ENCODE results near the gene DCD. TPM values are rescaled to one million over a fixed set of nuclear protein-coding genes. Genes with fewer than 3 reads are reported as not detected.

Gene DCD
- total and polyA plus RNA-seq, 9 of the 15 experiments (the other 6 are each of a cell fraction or from before 2014, with no cell fraction given), result not detected

DNA sequence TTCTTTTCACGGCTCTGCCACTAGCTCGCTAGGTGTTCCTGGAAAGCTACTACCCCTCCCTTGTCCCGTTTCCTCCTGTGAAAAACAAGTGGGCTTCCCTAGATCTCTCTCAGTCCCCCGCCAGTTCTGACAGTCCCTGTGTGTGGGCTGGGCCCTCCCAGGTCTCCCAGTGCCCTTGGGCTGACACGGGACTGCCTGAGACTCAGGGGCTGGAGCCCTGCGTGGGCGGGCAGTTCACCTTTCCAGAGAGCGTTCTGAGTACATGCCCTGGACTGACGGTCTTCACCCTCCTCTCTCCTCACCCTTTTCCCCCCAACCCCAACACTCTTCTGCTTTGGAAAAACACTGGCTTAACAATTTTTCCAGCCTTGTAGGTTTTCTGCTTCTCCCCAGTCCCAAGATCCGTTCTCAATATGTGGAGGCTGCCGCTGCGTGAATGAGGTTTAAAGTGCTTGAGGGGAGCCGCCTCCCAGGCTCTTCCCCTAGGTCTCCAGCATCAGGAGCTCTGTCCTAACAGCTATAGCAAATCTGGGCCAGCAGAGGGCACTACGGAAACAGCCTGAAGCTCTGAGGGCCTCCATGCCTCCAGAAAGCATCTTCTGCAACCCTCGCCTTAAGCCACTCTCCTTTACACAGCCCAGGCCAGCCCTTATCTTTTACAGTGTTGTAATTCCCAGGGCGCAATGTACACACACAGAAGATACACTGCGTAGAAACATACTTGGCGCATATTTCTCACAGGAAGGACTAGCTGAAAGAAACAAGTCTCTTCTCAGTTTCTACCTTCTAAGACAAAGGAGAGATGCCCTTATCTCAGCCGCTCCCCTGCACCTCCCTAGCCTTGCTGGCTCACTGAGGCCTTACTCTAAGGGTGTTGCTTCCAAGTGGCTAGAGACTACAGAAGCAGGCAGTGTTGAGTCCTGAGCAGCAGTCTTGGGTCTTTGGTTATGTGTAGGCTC, 10.4 kb upstream of the DCD start (continued):
- peak in 1 of 2 experiments; percentile 47; a peak in 2 of 4 replicates for TF ChIP-seq RAD21 (CRISPR knock-in tag; conservative IDR thresholded peaks at IDR 0.05 in 1 of 2, IDR thresholded peaks at IDR 0.05 in 1 of 2)
- TF ChIP-seq EGR1 (conservative IDR thresholded peaks at IDR 0.05), result peak; percentile 27; the same call in 1 of the 2 replicates
- TF ChIP-seq, protein P1, sequence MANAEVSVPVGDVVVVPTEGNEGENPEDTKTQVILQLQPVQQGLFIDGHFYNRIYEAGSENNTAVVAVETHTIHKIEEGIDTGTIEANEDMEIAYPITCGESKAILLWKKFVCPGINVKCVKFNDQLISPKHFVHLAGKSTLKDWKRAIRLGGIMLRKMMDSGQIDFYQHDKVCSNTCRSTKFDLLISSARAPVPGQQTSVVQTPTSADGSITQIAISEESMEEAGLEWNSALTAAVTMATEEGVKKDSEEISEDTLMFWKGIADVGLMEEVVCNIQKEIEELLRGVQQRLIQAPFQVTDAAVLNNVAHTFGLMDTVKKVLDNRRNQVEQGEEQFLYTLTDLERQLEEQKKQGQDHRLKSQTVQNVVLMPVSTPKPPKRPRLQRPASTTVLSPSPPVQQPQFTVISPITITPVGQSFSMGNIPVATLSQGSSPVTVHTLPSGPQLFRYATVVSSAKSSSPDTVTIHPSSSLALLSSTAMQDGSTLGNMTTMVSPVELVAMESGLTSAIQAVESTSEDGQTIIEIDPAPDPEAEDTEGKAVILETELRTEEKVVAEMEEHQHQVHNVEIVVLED (CRISPR knock-in tag; IDR thresholded peaks at IDR 0.05), result no peak
- no peak for TF ChIP-seq ZNF699 (CRISPR knock-in tag; IDR thresholded peaks at IDR 0.05; ENCODE audit: insufficient replicate concordance)
- TF ChIP-seq CTBP1 (IDR thresholded peaks at IDR 0.05; ENCODE audit: borderline replicate concordance), result peak; percentile 24; the same call in 1 of the 2 replicates

DNA sequence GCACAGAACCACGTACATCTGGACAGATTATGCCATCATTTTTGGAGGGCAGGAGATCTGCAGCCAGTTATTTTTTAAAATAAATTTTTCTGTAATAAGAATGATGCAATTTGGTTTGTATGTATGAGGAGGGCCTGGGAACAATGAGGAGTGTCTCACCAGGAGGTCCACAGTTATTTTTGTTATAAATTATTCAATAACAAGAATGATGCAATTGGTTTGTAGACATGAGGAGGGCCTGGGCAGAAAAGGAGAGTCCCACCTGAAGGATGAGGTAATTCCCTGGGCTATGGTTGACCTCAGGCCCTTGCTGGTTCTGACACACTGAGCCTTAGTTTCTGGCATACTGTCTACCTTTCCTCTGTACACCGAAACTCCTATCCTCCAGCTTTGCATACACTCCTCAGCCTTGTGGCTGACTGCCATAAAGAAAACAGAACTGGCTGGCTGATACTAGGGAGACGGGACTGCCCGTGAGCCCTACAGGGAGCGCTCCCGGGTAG, 9.0 kb upstream of the DCD start:
- DNase-seq (ENCODE audit: extremely low read depth in 1 of 4, low spot score in 3 of 4) (no peak), FAIRE-seq (no peak), ATAC-seq (peak; percentile 59)
- intact Hi-C loops (cut with micrococcal nuclease), result loop anchor here (5.0 kb wide), 1 partner anchor 55 kb away; no protein-coding TSS in a partner anchor
- Histone ChIP-seq H4K20me1 (replicated peaks; ENCODE audit: control insufficient read depth, insufficient read depth, low read length) (0 out of 2 replicates have a peak, but pooled peaks cover 2% of the 10 kb centered on the region), H3K79me2 (ENCODE audit: control insufficient read depth, insufficient read depth, low read length) (no peaks in the 10 kb centered on the region), H3K27ac (ENCODE audit: extremely low read depth, low read depth, low read length) (no peak overlapping the region), H3K4me3 (no peak overlapping the region), H3K4me2 (ENCODE audit: insufficient read depth, low read length) (no peak overlapping the region), H3K4me1 (replicated peaks in 1 of 2; ENCODE audit: control insufficient read depth in 2 of 2, insufficient read depth in 2 of 2, low read length in 2 of 2) (no peaks in the 10 kb centered on the region), H3K9ac (ENCODE audit: insufficient read depth in 1 of 2, low read depth in 2 of 2, low read length in 2 of 2) (no peak overlapping the region), H2AFZ (ENCODE audit: low read depth, low read length) (no peak overlapping the region), H3K9me1 (ENCODE audit: control insufficient read depth, insufficient read depth, low read length) (no peaks in the 10 kb centered on the region), H3K36me3 (ENCODE audit: control insufficient read depth, insufficient read depth, low read length) (no peaks in the 10 kb centered on the region), H3K9me3 (replicated peaks; ENCODE audit: control insufficient read depth, insufficient read depth, low read depth, low read length) (no peaks in the 10 kb centered on the region), H3K27me3 (ENCODE audit: control insufficient read depth in 2 of 2, insufficient read depth in 2 of 2, low read length in 2 of 2) (peaks cover 13 to 14% of the 10 kb centered on the region in 2 experiments; a peak in 3 of 5 replicates)
- CTCF ChIA-PET (ENCODE audit: low intra/inter-chr PET ratio), result no interaction called here
- POLR2A ChIA-PET, result no interaction called here
- no TSS peak for BruUV-seq (replicated peaks)
- TF ChIP-seq, protein P2, sequence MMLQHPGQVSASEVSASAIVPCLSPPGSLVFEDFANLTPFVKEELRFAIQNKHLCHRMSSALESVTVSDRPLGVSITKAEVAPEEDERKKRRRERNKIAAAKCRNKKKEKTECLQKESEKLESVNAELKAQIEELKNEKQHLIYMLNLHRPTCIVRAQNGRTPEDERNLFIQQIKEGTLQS (IDR thresholded peaks at IDR 0.05), result peak; percentile 19; the same call in 1 of the 2 replicates
- TF ChIP-seq, protein P2 (CRISPR knock-in tag; conservative IDR thresholded peaks at IDR 0.05), result no peak
- TF ChIP-seq, protein P3, sequence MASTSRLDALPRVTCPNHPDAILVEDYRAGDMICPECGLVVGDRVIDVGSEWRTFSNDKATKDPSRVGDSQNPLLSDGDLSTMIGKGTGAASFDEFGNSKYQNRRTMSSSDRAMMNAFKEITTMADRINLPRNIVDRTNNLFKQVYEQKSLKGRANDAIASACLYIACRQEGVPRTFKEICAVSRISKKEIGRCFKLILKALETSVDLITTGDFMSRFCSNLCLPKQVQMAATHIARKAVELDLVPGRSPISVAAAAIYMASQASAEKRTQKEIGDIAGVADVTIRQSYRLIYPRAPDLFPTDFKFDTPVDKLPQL (IDR thresholded peaks at IDR 0.05; ENCODE audit: extremely low read depth, insufficient read length), result no peak
- no peak for TF ChIP-seq CEBPG (CRISPR knock-in tag; IDR thresholded peaks at IDR 0.05)
- peak; percentile 50 for TF ChIP-seq CEBPG (tag; conservative IDR thresholded peaks at IDR 0.05 in 1 of 2, IDR thresholded peaks at IDR 0.05 in 1 of 2)
- in situ Hi-C loops (cut with MboI), result no loop called here
- WGBS (ENCODE audit: insufficient coverage, low coverage, missing lambda C conversion rate), result 0% methylated on average over 6 of the region's 6 CpGs
